OCI-LY7 (cell line): Measurements from ENCODE around the gene SGPL1. TPM values are rescaled to one million over a fixed set of nuclear protein-coding genes. Genes with fewer than 3 reads are reported as not detected.

ENCODE experiments used
- BruUV-seq: library from RNA; stranded (reverse); fragments of 400-500 nt; replicated peaks from 2 replicates; lab custom pipeline; 2021; lab: Mats Ljungman, UMichigan
- CTCF ChIA-PET: fragments of 300-600 bp; sonication (Branson Sonifier 250); formaldehyde crosslinking; loops from one replicate; lab custom pipeline; 2022; ENCODE audit warnings: antibody characterized with exemption; ENCODE audit not compliant: unreplicated experiment; lab: Charles Lee
- POLR2A ChIA-PET: fragments of 300-600 bp; sonication (Branson Sonifier 250); formaldehyde crosslinking; loops from one replicate; lab custom pipeline; 2022; ENCODE audit warnings: antibody characterized with exemption; lab: Charles Lee
- DNase-seq: peaks from one replicate; pipeline ENCODE4 v3.0.0-alpha.2; 2015; ENCODE audit warnings: low spot score
- H2AFZ ChIP-seq: fragments of 200-600 bp; sonication (generic), shearing (Covaris generic); 2 replicates; pipeline ENCODE4 v1.6.1; 2014; ENCODE audit warnings: mild to moderate bottlenecking, antibody characterized with exemption, low read length, moderate library complexity
- H3K27ac ChIP-seq: fragments of 200-600 bp; sonication (generic); 2 replicates; pipeline ENCODE4 v1.5.1; 2014; ENCODE audit warnings: mixed run types, low read depth, mild to moderate bottlenecking, moderate library complexity, low read length, inconsistent platforms; ENCODE audit not compliant: poor library complexity, severe bottlenecking
- H3K36me3 ChIP-seq: fragments of 200-600 bp; sonication (generic); 2 replicates; pipeline ENCODE4 v1.6.1; 2014; ENCODE audit warnings: mild to moderate bottlenecking, antibody characterized with exemption, low read length, moderate library complexity, mixed read lengths; ENCODE audit not compliant: insufficient read depth
- H3K4me1 ChIP-seq: fragments of 200-600 bp; sonication (generic); 2 replicates; pipeline ENCODE4 v1.5.1; 2014; ENCODE audit warnings: mild to moderate bottlenecking, low read length; ENCODE audit not compliant: insufficient read depth, poor library complexity, severe bottlenecking
- H3K4me2 ChIP-seq: fragments of 200-600 bp; sonication (generic); 2 replicates; pipeline ENCODE4 v1.6.1; 2014; ENCODE audit warnings: mild to moderate bottlenecking, low read length
- H3K4me3 ChIP-seq: fragments of 200-600 bp; sonication (generic); 2 replicates; pipeline ENCODE4 v1.5.1; 2014; ENCODE audit warnings: mild to moderate bottlenecking, low read depth, low read length; ENCODE audit not compliant: poor library complexity, severe bottlenecking
- H3K79me2 ChIP-seq: fragments of 200-600 bp; sonication (generic); 2 replicates; pipeline ENCODE4 v1.6.1; 2016; ENCODE audit warnings: low read depth, mild to moderate bottlenecking, low read length, moderate library complexity, mixed read lengths; ENCODE audit not compliant: insufficient read depth
- H3K9me2 ChIP-seq: fragments of 200-600 bp; sonication (generic); 2 replicates; pipeline ENCODE4 v1.6.1; 2016; ENCODE audit warnings: mild to moderate bottlenecking, low read length, mixed read lengths; ENCODE audit not compliant: insufficient read depth
- H3K9me3 ChIP-seq: fragments of 200-600 bp; sonication (generic); 2 replicates; pipeline ENCODE4 v1.6.1; 2014; ENCODE audit warnings: mild to moderate bottlenecking, mixed run types, low read length, mixed read lengths
- H4K20me1 ChIP-seq: fragments of 200-600 bp; sonication (generic); 2 replicates; pipeline ENCODE4 v1.6.1; 2014; ENCODE audit warnings: mild to moderate bottlenecking, antibody characterized with exemption, low read length, moderate library complexity, mixed read lengths; ENCODE audit not compliant: insufficient read depth
- CTCF ChIP-seq: fragments of 200-600 bp; sonication (generic); conservative IDR thresholded peaks from 2 replicates; pipeline ENCODE4 v1.5.1; 2014; ENCODE audit warnings: mild to moderate bottlenecking, antibody characterized with exemption, low read length, moderate library complexity, mixed read lengths
- EZH2phosphoT487 ChIP-seq: fragments of 200-600 bp; sonication (generic); IDR thresholded peaks from 2 replicates; pipeline ENCODE4 v1.6.1; 2018; ENCODE audit warnings: low read depth, borderline replicate concordance, mild to moderate bottlenecking, mixed run types, antibody characterized with exemption, low read length, moderate library complexity, mixed read lengths
- intact Hi-C: fragments of 100-400 bp; cut with micrococcal nuclease; formaldehyde crosslinking; loops from one replicate; pipeline ENCODE4 v1.10.0; 2022; ENCODE audit not compliant: unreplicated experiment
- total RNA-seq, 2 experiments: library from RNA; depleted of rRNA in 1 of 2; stranded (reverse); fragments of >200 nt in 1 of 2; shearing (Covaris generic) in 1 of 2; gene quantifications; 2 replicates each; pipeline ENCODE4 v1.2.3, GENCODE V29; 2014 to 2022

SGPL1 gene
- total RNA-seq, 2 experiments from 2014 or later = 11.7 to 25.1 TPM

GRCh38 chr10:70885931-70886903, 70.5 kb downstream of the SGPL1 start:
- CTCF ChIA-PET = no interaction called here
- H3K27ac ChIP-seq = no peak overlapping the region
- TF ChIP-seq CTCF (no peak), EZH2phosphoT487 (no peak)
- H4K20me1 ChIP-seq = no peaks in the 10 kb centered on the region
- BruUV-seq = no TSS peak
- POLR2A ChIA-PET = no interaction called here
- no peak overlapping the region for H2AFZ ChIP-seq
- no peaks in the 10 kb centered on the region for H3K9me3 ChIP-seq
- no peaks in the 10 kb centered on the region for H3K36me3 ChIP-seq
- DNase-seq = no peak
- peaks cover 5% of the 10 kb centered on the region for H3K4me1 ChIP-seq
- H3K79me2 ChIP-seq = no peaks in the 10 kb centered on the region
- no peak overlapping the region for H3K4me2 ChIP-seq
- no peaks in the 10 kb centered on the region for H3K9me2 ChIP-seq
- intact Hi-C loops = no loop called here
- H3K4me3 ChIP-seq = no peak overlapping the region

DNA sequence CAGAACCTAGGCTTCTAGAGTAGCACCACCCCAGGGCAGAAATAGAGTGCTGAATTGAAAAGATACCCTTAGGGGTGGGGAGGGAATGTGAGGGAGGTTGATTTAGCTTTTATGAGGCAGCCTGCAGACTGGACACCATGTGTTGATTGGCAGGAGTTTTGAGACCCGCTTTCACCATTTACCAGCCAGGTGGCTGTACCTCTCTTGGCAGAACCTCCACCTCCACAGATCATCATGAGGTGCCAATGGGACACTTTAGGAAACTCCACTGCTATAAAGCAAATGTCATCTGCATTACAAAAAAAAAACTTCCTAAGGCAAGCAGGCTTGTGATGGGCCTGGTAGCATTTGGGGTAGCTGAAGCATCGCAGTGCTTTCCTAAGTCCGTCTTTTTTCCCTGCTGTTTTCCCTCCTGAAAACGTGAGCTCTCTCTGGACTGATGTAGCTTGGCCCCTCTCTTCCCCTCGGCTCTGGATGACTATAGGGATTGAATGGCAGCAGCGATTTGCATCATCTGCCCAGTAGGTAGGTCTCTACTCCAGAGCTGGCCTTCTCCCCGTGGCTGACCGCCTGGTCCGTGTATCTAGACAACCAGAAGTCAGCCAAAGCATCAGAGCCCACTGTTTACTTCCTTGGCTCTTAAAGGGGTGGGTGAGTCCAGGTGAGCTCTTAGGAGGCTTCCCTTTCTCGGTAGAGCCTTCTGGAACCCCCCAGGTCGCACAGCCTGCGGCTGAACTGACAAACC, 71.3 kb downstream of the SGPL1 start:
- H3K27ac ChIP-seq = no peak overlapping the region
- ChIA-PET CTCF (no interaction called here), POLR2A (interaction anchor here (1.1 kb wide), 1 partner anchor 483 kb away, joined by 3 read pairs; the partner anchor contains the start of gene EIF4EBP2)
- H3K9me2 ChIP-seq = no peaks in the 10 kb centered on the region
- DNase-seq = no peak
- no peaks in the 10 kb centered on the region for H3K36me3 ChIP-seq
- no peaks in the 10 kb centered on the region for H3K9me3 ChIP-seq
- no peaks in the 10 kb centered on the region for H4K20me1 ChIP-seq
- no TSS peak for BruUV-seq
- intact Hi-C loops = no loop called here
- H3K4me2 ChIP-seq = peak overlapping the region; percentile 87; the same call in 1 of the 2 replicates
- peak overlapping the region; percentile 90; the same call in 1 of the 2 replicates for H2AFZ ChIP-seq
- no peak overlapping the region for H3K4me3 ChIP-seq
- TF ChIP-seq CTCF (no peak), EZH2phosphoT487 (no peak)
- no peaks in the 10 kb centered on the region for H3K79me2 ChIP-seq
- H3K4me1 ChIP-seq = peaks cover 5% of the 10 kb centered on the region
